Stomach smooth muscle (tissue), 2 donors: ENCODE measurements around the gene NDFIP2.

Experiments used
- H3K27ac ChIP-seq: one replicate; pipeline ENCODE4 v1.7.0; 2013; ENCODE audit warnings: mild to moderate bottlenecking, low read length, inconsistent platforms
- H3K27me3 ChIP-seq, 2 donors: one replicate each; pipeline ENCODE4 v1.7.0; 2013; ENCODE audit warnings: low read length in 2 of 2; ENCODE audit not compliant: insufficient read depth in 2 of 2, control insufficient read depth in 1 of 2
- H3K36me3 ChIP-seq, 2 donors: one replicate each; pipeline ENCODE4 v1.7.0; 2013; ENCODE audit warnings: low read length in 2 of 2; ENCODE audit not compliant: control insufficient read depth in 2 of 2, insufficient read depth in 2 of 2
- H3K4me1 ChIP-seq: one replicate; pipeline ENCODE4 v1.7.0; 2013; ENCODE audit warnings: low read length; ENCODE audit not compliant: control insufficient read depth, insufficient read depth
- H3K4me3 ChIP-seq, 2 donors: one replicate each; pipeline ENCODE4 v1.7.0; 2013; ENCODE audit warnings: low read length in 2 of 2
- H3K9ac ChIP-seq, 2 donors: one replicate each; pipeline ENCODE4 v1.7.0; 2013; ENCODE audit warnings: low read length in 2 of 2, mild to moderate bottlenecking in 1 of 2
- H3K9me3 ChIP-seq, 2 donors: one replicate each; pipeline ENCODE4 v1.7.0; 2013; ENCODE audit warnings: low read length in 2 of 2; ENCODE audit not compliant: control insufficient read depth in 2 of 2
- donor health status: healthy.
- donor health status: Pancreatic carcinoma.

Gene NDFIP2

DNA sequence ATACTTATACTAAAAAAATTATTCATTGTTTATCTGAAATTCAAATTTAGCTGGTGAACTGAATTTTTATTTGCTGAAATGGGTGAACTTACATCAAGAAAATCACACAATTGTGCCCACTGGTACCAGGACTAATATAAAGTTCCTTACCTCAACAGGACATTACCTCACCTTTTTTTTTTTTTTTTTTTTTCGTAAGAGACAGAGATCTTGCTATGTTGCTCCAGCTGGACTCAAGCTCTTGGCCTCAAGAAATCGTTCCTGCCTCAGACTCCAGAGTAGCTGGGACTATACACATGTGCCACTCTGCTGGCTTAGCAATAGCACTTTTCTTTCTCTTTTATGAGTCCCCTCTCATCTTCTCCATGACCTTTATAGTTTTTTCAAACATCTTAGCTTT, 22.5 kb upstream of the NDFIP2 start:
- no peaks in the 10 kb centered on the region for H3K27me3 ChIP-seq
- no peak overlapping the region for H3K27ac ChIP-seq
- H3K9ac ChIP-seq: no peak overlapping the region

GRCh38 chr13:79459906-79460305, 21.0 kb upstream of the NDFIP2 start:
- Histone ChIP-seq H3K9me3 (no peaks in the 10 kb centered on the region), H3K4me3 (no peak overlapping the region), H3K27me3 (no peaks in the 10 kb centered on the region), H3K9ac (no peak overlapping the region), H3K4me1 (no peaks in the 10 kb centered on the region), H3K27ac (no peak overlapping the region), H3K36me3 (no peaks in the 10 kb centered on the region)

More for the DNA sequence above, 22.5 kb upstream of the NDFIP2 start:
- H3K36me3 ChIP-seq: no peaks in the 10 kb centered on the region
- no peak overlapping the region for H3K4me3 ChIP-seq
- H3K4me1 ChIP-seq: no peaks in the 10 kb centered on the region
- H3K9me3 ChIP-seq: no peaks in the 10 kb centered on the region

GRCh38 chr13:79462895-79463294, 18.1 kb upstream of the NDFIP2 start:
- H3K27me3 ChIP-seq: no peaks in the 10 kb centered on the region
- H3K27ac ChIP-seq: no peak overlapping the region
- no peak overlapping the region for H3K9ac ChIP-seq
- H3K4me3 ChIP-seq: no peak overlapping the region
- H3K36me3 ChIP-seq: no peaks in the 10 kb centered on the region
- no peaks in the 10 kb centered on the region for H3K4me1 ChIP-seq
- H3K9me3 ChIP-seq: no peaks in the 10 kb centered on the region

DNA sequence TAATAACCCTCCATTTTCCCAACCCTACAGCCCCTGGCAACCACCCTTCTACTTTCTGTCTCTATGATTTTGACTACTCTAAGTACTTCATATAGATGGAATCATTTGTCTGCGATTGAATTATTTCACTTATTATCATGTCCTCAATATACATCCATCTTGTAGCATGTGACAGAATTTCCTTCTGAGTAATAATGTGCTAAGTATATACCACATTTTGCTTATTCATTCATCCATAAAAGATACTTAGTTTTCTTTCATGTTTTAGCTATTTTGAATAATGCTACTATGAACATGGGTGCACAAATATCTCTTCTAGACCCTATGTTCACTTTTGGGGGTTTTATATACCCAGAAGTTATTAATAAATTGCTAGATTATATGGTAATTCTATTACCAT, 17.4 kb upstream of the NDFIP2 start:
- no peaks in the 10 kb centered on the region for H3K36me3 ChIP-seq
- no peaks in the 10 kb centered on the region for H3K9me3 ChIP-seq
- no peaks in the 10 kb centered on the region for H3K27me3 ChIP-seq
- no peaks in the 10 kb centered on the region for H3K4me1 ChIP-seq
- no peak overlapping the region for H3K27ac ChIP-seq
- H3K9ac ChIP-seq: no peak overlapping the region
- H3K4me3 ChIP-seq: no peak overlapping the region

GRCh38 chr13:79466872-79467271, 14.1 kb upstream of the NDFIP2 start:
- H3K9ac ChIP-seq: no peak overlapping the region
- H3K4me3 ChIP-seq: no peak overlapping the region
- H3K4me1 ChIP-seq: no peaks in the 10 kb centered on the region

GRCh38 chr13:79468402-79468801, 12.6 kb upstream of the NDFIP2 start:
- H3K4me1 ChIP-seq: no peaks in the 10 kb centered on the region
- H3K4me3 ChIP-seq: no peak overlapping the region
- no peaks in the 10 kb centered on the region for H3K27me3 ChIP-seq
- H3K27ac ChIP-seq: no peak overlapping the region
- H3K9ac ChIP-seq: no peak overlapping the region
- H3K36me3 ChIP-seq: no peaks in the 10 kb centered on the region
- no peaks in the 10 kb centered on the region for H3K9me3 ChIP-seq

More at GRCh38 chr13:79466872-79467271, 14.1 kb upstream of the NDFIP2 start:
- H3K9me3 ChIP-seq: no peaks in the 10 kb centered on the region
- H3K27ac ChIP-seq: no peak overlapping the region
- no peaks in the 10 kb centered on the region for H3K36me3 ChIP-seq
- no peaks in the 10 kb centered on the region for H3K27me3 ChIP-seq

- Histone ChIP-seq H3K9ac (no peak overlapping the region), H3K9me3 (no peaks in the 10 kb centered on the region), H3K27me3 (no peaks in the 10 kb centered on the region), H3K4me3 (no peak overlapping the region), H3K36me3 (no peaks in the 10 kb centered on the region), H3K27ac (no peak overlapping the region), H3K4me1 (no peaks in the 10 kb centered on the region)
Observed at GRCh38 chr13:79468819-79469218, 12.1 kb upstream of the NDFIP2 start.

GRCh38 chr13:79469608-79470007, 11.3 kb upstream of the NDFIP2 start:
- Histone ChIP-seq H3K27ac (no peak overlapping the region), H3K9me3 (no peaks in the 10 kb centered on the region), H3K36me3 (no peaks in the 10 kb centered on the region), H3K4me1 (no peaks in the 10 kb centered on the region), H3K4me3 (no peak overlapping the region), H3K27me3 (no peaks in the 10 kb centered on the region), H3K9ac (no peak overlapping the region)

GRCh38 chr13:79470666-79471065, 10.3 kb upstream of the NDFIP2 start:
- Histone ChIP-seq H3K9me3 (no peaks in the 10 kb centered on the region), H3K27me3 (no peaks in the 10 kb centered on the region), H3K36me3 (no peaks in the 10 kb centered on the region), H3K4me1 (no peaks in the 10 kb centered on the region), H3K4me3 (no peak overlapping the region), H3K9ac (no peak overlapping the region), H3K27ac (no peak overlapping the region)

- Histone ChIP-seq H3K27me3 (no peaks in the 10 kb centered on the region), H3K27ac (no peak overlapping the region), H3K36me3 (no peaks in the 10 kb centered on the region), H3K9ac (no peak overlapping the region), H3K9me3 (no peaks in the 10 kb centered on the region), H3K4me1 (no peaks in the 10 kb centered on the region), H3K4me3 (no peak overlapping the region)
Observed at GRCh38 chr13:79475569-79475968, 5.4 kb upstream of the NDFIP2 start.

DNA sequence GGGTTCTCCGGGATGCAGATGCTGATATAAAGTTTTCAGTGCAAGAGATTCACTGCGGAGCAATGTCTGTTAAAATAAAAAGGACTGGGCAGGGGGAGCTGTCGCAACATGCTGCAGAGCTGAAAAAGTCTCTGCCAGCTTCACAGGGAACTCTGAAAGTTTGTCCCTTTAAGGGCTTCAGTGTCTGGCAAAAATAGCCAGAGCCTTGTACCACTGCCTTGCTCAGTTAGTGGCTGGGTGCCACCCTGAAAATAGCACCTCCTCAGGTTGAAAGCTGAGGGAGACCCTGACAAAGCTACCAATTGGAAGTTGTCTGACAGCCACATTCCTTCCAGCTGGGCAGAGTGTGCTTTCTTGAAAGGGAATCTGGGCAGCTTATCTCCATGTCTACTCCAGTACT, 3.0 kb upstream of the NDFIP2 start:
- no peaks in the 10 kb centered on the region for H3K9me3 ChIP-seq
- H3K27me3 ChIP-seq: no peaks in the 10 kb centered on the region
- no peak overlapping the region for H3K9ac ChIP-seq
- H3K36me3 ChIP-seq: no peaks in the 10 kb centered on the region
- no peak overlapping the region for H3K4me3 ChIP-seq
- no peak overlapping the region for H3K27ac ChIP-seq
- H3K4me1 ChIP-seq: peaks cover 5% of the 10 kb centered on the region
